NCI-H1092 (cell line): ENCODE measurements around the gene ZNF32.
A peak's percentile ranks its signal among the peaks of the same experiment; 100 is the strongest.
"Not testable (repeated sequence)": the region's sequence is repeated elsewhere in the genome, so short reads cannot be mapped to it uniquely, and the experiment has no call there.

Source experiments
- DNase-seq: peaks from one replicate; lab custom pipeline; 2025; lab: John Stamatoyannopoulos, UW

The ZNF32 gene

DNA sequence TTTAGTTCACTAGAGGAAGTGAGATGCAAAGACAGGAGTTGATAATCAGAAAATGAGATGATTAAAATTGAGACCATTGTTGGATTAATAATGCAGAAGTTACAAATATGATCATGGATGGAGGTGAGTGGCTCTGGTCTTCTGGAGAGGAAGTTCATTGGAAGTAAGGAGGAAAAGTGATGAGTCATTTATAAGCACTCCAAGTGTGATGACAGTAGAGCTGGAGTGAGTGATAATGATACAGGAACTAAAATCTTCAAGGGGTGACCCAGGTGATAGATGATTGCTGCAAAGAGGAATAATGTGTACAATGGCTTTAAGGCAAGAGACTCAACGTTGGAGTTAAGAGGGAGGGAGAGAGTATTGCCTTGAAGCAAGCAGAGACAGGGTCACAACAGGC, 20.7 kb downstream of the ZNF32 start:
- no peak for DNase-seq

DNA sequence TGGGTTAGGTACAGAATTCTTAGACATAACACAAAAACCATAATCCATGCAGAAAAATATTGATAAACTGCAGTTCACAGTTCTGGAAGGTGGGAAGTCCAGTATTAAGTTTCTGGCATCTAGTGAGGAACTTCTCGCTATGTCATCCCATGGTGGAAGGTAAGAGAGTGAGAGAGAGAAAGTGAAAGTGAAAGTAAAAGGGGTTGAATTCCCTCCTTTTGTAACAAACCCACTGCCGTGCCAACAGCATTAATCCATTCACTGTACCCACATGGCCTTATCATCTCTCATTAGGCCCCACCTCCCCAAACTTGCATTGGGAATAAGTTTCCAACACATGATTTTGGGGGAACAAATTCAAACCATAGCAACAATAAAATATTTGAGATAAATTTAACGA, 25.3 kb downstream of the ZNF32 start:
- no peak for DNase-seq

- peak; percentile 0 for DNase-seq
Measured at GRCh38 chr10:43622038-43622437, 26.6 kb downstream of the ZNF32 start.

DNA sequence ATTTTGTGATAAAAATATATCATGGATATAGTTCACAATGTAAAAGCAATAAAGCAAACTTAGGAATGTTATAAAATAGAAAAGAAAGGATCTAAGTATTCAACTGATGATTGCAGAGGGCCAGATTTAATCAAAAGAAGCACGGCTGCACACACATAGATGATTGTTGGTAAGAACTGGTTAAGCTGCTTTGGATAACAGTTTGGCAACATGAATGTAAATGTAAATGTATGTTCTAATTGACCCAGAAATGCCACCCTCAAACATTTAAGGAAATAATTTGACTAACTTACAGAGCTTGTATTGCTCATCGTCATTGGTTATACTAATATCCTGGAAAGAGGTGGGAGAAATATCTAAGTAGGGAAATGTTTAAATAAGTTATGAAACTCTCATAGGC, 29.3 kb downstream of the ZNF32 start:
- DNase-seq: no peak

DNA sequence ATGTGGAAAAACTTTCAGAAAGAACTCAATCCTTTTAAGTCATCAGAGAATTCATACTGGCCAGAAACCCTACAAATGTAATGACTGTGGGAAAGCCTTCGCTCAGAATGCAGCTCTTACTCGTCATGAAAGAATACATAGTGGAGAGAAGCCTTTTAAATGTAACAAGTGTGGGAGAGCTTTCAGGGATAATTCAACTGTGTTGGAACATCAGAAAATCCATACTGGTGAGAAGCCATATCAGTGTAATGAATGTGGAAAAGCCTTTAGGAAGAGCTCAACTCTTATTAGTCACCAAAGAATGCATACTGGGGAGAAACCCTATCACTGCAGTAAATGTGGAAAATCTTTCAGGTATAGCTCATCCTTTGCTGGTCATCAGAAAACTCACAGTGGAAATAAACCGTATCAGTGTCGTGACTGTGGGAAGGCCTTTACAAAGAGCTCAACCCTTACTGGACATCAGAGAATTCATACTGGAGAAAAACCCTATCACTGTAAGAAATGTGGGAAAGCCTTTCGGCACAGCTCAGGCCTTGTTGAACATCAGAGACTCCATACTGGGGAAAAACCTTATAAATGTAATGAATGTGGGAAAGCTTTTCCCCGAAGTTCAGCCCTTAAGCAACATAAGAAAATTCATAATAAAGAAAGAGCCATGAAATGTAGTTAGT, 31.8 kb downstream of the ZNF32 start:
- DNase-seq: no peak

- no peak for DNase-seq
Measured at GRCh38 chr10:43610636-43611035, 38.0 kb downstream of the ZNF32 start.

GRCh38 chr10:43607199-43607573, 41.5 kb downstream of the ZNF32 start:
- no peak for DNase-seq

- peak; percentile 40 for DNase-seq
Measured at GRCh38 chr10:43606323-43607198, 42.1 kb downstream of the ZNF32 start, which contains the start of gene ZNF485. ZNF485 (plus strand) TSS chr10:43606438; CDS start chr10:43607051, 613 bp downstream.

DNA sequence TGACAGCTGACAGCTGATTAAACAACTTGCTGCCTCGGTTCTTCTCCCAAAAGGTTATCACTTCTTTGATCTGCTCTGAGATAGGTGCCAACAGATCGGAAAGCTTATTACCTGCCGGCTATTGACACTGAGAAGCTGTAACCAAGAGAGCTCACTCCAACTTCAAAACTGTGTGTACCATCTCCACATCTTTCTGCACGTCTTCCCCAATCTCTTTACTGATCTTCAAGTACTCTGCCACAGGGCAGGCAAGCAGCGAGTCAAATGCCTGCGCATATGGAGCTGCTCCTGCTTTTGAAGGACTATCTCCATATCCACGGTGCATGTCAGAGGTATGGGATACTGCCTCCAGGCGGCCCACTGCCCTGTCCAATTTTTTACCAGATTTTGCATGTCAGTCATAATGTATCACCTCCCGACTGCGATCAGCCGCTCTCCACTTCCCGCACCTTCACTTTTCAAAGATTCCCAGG, 42.8 kb downstream of the ZNF32 start:
- no peak for DNase-seq

DNA sequence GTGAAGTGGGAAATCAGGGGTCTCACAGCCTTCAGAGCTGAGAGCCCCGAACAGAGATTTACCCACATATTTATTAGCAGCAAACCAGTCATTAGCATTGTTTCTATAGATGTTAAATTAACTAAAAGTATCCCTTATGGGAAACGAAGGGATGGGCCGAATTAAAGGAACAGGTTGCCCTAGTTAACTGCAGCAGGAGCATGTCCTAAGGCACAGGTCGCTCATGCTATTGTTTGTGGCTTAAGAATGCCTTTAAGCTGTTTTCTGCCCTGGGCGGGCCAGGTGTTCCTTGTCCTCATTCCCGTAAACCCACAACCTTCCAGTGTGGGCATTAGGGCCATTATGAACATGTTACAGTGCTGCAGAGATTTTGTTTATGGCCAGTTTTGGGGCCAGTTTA, 47.1 kb downstream of the ZNF32 start:
- DNase-seq: not testable (repeated sequence)

GRCh38 chr10:43599333-43599732, 49.3 kb downstream of the ZNF32 start:
- no peak for DNase-seq

DNA sequence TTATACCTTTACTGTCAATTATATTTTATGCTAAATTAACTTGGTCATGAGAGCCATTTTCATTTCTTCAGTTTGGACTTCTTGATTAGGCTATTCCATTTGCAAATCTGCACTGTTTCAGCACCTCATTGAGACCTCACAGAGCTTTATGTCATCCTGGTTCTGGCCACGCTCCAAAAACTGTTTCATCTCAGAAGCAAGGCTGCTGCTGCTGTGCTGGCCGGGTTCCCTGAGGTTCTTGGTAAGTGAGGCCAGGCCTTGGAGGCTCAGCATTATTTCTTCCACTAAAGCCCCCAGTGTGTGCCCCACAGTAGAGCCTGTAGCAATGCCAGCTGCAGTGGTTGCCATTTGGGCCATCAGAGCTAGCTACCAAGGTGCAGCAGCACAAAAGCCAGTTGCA, 50.2 kb downstream of the ZNF32 start:
- no peak for DNase-seq

DNA sequence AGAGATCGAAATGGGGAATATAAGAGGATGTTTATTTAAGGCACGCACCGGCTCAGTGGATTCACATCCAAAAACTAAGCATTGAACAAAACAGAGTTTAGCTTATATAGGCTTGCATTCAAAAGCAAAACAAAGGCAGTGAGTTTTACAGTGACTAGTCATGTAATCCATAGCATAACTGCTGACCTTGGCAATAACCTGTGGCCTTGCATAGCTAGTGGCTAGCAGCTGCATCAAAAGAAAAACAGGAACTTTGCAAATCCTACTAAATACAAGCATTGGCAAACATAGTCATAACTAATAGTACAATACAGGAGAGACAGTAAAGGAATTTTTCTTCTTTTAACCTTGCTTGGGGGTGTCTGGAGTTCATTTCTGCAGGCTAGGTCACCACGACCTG, 52.1 kb downstream of the ZNF32 start:
- no peak for DNase-seq

GRCh38 chr10:43595739-43596298, 52.9 kb downstream of the ZNF32 start:
- DNase-seq: no peak

DNA sequence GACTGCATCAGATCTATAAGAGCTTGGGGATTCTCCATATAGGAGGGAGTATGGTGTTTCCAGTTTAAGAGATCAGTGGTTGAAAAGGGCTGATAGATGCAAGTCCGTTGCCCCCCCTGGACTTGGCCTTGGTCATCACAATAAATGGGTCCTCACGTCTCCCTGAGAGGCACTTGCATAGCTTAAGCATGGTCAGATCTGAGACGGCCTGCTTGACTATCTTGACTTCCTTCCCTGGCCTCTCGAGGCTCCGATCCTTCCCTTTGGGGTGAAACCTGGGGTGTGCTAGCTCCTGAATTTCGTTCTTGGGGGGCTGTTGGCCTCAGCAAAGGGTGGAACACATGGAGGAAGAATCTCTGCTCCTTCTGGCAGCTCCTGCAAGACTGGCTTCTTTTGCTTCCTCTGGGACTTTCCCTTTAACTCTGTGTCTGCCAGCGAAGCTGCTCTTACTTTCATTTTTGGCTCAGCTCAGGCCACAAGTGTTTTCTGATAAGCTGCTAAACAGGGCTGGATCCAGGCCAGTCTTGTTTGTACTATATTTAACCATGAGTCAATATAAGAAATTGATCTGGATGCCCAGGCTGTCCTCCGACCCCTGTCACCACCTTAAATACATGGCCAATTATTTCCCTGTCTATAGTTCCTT, 53.6 kb downstream of the ZNF32 start:
- no peak for DNase-seq
